ENCODE results near the gene LNPK. TPM values are rescaled to one million over a fixed set of nuclear protein-coding genes. Genes with fewer than 3 reads are reported as not detected.

LNPK gene
- total RNA-seq, 1 donor from 2014 or later, result 32.3 TPM

DNA sequence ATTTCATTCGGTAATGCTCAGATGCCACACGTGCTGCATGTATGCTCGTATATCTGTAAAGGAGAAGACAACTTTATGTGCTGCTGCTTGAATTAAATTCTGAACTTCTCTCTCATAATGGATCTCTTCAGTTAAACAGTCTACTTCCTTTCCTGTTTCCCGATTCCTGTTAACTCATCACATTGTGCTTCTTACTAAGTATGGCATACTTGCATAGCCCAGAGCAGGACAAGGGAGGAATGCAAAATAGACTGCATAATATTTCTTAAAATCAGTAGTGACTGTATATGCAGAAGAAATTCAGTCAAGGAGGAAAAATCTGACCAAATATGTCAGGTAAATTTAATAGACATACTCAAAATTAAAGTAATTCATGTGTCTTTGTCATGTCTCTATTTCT is 23.9 kb upstream of the LNPK start:
- H3K36me3 ChIP-seq, result no peaks in the 10 kb centered on the region
- TF ChIP-seq, protein P1, sequence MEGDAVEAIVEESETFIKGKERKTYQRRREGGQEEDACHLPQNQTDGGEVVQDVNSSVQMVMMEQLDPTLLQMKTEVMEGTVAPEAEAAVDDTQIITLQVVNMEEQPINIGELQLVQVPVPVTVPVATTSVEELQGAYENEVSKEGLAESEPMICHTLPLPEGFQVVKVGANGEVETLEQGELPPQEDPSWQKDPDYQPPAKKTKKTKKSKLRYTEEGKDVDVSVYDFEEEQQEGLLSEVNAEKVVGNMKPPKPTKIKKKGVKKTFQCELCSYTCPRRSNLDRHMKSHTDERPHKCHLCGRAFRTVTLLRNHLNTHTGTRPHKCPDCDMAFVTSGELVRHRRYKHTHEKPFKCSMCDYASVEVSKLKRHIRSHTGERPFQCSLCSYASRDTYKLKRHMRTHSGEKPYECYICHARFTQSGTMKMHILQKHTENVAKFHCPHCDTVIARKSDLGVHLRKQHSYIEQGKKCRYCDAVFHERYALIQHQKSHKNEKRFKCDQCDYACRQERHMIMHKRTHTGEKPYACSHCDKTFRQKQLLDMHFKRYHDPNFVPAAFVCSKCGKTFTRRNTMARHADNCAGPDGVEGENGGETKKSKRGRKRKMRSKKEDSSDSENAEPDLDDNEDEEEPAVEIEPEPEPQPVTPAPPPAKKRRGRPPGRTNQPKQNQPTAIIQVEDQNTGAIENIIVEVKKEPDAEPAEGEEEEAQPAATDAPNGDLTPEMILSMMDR (IDR thresholded peaks at IDR 0.05), result no peak
- H3K4me3 ChIP-seq, result no peak overlapping the region
- peaks cover 12% of the 10 kb centered on the region for H3K27me3 ChIP-seq (ENCODE audit: low read depth)
- ATAC-seq (no peak), DNase-seq (no peak)
- intact Hi-C loops (cut with DNase I), result no loop called here
- H3K27ac ChIP-seq, result no peak overlapping the region
- H3K9me3 ChIP-seq, result no peaks in the 10 kb centered on the region
- no peaks in the 10 kb centered on the region for H3K4me1 ChIP-seq

DNA sequence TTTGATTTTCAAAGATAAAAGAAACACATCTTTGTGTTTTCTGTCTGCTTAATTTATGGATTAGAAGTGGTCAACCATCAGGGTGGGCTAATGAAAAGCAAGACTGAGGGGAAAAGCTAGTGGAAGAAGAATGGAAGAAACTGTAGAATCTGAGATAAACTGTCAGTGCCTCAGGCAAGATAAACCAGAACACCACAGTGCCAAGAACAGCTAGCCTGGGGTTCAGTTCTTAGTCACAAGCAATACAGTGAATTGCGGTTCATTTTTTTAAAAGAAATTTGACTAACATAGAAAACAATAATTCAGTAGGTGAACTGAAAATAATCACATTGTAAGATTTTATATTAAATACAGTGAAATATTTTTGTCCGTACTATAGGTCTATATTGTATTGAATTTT is 22.0 kb upstream of the LNPK start:
- Histone ChIP-seq H3K9me3 (no peaks in the 10 kb centered on the region), H3K36me3 (no peaks in the 10 kb centered on the region), H3K27ac (no peak overlapping the region), H3K27me3 (ENCODE audit: low read depth) (peaks cover 13% of the 10 kb centered on the region), H3K4me1 (no peaks in the 10 kb centered on the region), H3K4me3 (no peak overlapping the region)
- DNase-seq (no peak), ATAC-seq (no peak)
- intact Hi-C loops (cut with DNase I), result no loop called here
- TF ChIP-seq, protein P1 (IDR thresholded peaks at IDR 0.05), result no peak

DNA sequence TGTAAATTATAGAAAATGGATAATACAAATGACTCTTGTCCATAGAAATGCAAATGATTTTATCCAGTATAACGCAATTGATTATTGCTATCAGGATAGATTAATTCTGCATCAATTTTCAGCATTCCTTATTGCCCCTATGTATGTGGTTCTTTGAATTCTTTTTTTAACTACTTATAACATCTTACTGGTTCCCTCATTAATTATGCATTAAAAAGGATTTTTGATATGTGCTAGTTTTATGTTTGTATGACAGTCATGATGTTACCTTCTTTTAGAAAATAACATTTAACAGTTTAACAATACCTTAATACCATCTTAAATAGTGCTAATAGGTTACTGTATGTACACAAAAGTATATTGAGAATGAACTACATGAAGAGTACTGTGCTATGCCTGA is 20.0 kb upstream of the LNPK start:
- intact Hi-C loops (cut with DNase I), result no loop called here
- ATAC-seq (no peak), DNase-seq (no peak)
- Histone ChIP-seq H3K4me1 (no peaks in the 10 kb centered on the region), H3K27ac (no peak overlapping the region), H3K4me3 (no peak overlapping the region), H3K36me3 (no peaks in the 10 kb centered on the region), H3K27me3 (ENCODE audit: low read depth) (peaks cover 18% of the 10 kb centered on the region), H3K9me3 (no peaks in the 10 kb centered on the region)
- TF ChIP-seq, protein P1 (IDR thresholded peaks at IDR 0.05), result no peak

DNA sequence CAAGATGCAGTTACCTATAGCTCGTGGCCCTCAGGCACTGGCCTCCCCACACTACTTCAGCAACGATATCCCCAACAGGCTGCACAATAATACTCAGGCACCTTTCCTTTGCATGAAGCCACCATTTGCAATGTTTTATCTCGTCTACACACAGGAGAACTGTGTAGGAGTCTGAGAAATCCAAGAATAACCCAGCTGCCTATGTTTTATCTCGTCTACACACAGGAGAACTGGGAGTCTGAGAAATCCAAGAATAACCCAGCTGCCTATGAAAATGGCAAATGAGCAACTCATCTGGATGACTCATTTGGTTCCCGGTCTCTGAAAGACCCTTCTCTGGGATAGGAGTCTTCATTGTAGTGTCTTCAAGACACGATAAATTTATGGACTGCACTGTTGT is 18.3 kb upstream of the LNPK start:
- intact Hi-C loops (cut with DNase I), result no loop called here
- Histone ChIP-seq H3K9me3 (no peaks in the 10 kb centered on the region), H3K4me3 (no peak overlapping the region), H3K27me3 (ENCODE audit: low read depth) (peaks cover 18% of the 10 kb centered on the region), H3K27ac (no peak overlapping the region), H3K4me1 (no peaks in the 10 kb centered on the region), H3K36me3 (no peaks in the 10 kb centered on the region)
- TF ChIP-seq, protein P1 (IDR thresholded peaks at IDR 0.05), result no peak
- ATAC-seq, result no peak
- DNase-seq, result no peak

DNA sequence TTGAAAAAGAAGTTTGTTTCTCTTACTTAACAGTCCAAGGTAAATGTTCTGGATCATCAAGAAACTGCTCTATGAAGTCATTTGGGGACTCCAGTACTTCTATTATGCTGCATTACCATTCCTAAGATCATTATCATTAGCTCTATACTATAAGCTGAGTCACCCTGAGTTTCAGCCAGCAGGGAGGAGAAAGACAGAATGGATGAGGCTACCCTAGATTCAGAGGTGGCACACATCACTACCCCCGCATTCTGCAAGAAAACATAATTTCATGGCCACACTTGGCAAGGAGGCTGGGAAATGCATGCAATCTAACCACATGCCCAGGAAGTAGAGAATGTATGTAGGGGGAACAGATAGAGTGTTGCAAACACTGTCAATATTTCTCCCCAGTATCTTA is 16.6 kb upstream of the LNPK start:
- no peak overlapping the region for H3K4me3 ChIP-seq
- intact Hi-C loops (cut with DNase I), result no loop called here
- peaks cover 14% of the 10 kb centered on the region for H3K27me3 ChIP-seq (ENCODE audit: low read depth)
- DNase-seq (no peak), ATAC-seq (no peak)
- TF ChIP-seq, protein P1 (IDR thresholded peaks at IDR 0.05), result no peak
- H3K27ac ChIP-seq, result no peak overlapping the region
- H3K4me1 ChIP-seq, result no peaks in the 10 kb centered on the region
- H3K9me3 ChIP-seq, result no peaks in the 10 kb centered on the region
- no peaks in the 10 kb centered on the region for H3K36me3 ChIP-seq

DNA sequence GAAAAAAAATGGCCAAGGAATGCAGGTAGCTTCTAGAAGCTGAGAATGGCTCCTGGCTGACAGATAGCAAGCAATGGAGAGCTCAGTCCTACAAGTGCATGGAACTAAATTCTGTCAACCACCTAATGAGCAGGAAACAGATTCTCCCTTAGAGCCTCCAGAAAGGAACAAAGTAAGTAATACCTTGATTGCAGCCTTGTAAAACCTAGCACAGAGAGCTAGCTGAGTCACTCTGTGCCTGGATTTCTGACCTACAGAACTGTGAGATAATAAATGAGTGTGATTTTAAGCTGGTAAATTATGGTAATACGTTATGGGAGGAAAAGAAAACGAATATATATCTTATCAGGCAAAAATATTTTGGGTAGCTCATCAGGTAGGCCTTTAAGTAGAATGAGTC is 7.4 kb upstream of the LNPK start:
- DNase-seq (no peak), ATAC-seq (no peak)
- H3K4me3 ChIP-seq, result no peak overlapping the region
- H3K4me1 ChIP-seq, result no peaks in the 10 kb centered on the region
- no peaks in the 10 kb centered on the region for H3K27me3 ChIP-seq (ENCODE audit: low read depth)
- H3K27ac ChIP-seq, result no peak overlapping the region
- H3K9me3 ChIP-seq, result no peaks in the 10 kb centered on the region
- TF ChIP-seq, protein P1 (IDR thresholded peaks at IDR 0.05), result no peak
- intact Hi-C loops (cut with DNase I), result no loop called here
- H3K36me3 ChIP-seq, result no peaks in the 10 kb centered on the region

Data from lower lobe of right lung (tissue), 2 donors.